Stimulated activated CD8-positive, alpha-beta memory T cell treated with anti-CD3 and anti-CD28 coated beads, Interleukin-12 subunit alpha, Interleukin-12 subunit beta, amount 100 ng/mL, for 1 hour (primary cell): ENCODE data around the gene HIVEP2.

Experiments used
- DNase-seq: peaks from one replicate; pipeline ENCODE4 v3.0.0-alpha.2; 2020; ENCODE audit warnings: low read depth

HIVEP2 gene

GRCh38 chr6:142773324-142773723 lies 171.7 kb downstream of the HIVEP2 start:
- DNase-seq, result no peak

GRCh38 chr6:142771162-142771561 lies 173.8 kb downstream of the HIVEP2 start:
- no peak for DNase-seq

GRCh38 chr6:142765306-142765705 lies 179.7 kb downstream of the HIVEP2 start:
- DNase-seq, result no peak

- DNase-seq, result no peak
Observed at GRCh38 chr6:142764311-142764710, 180.7 kb downstream of the HIVEP2 start.

- DNase-seq, result no peak
Observed at GRCh38 chr6:142763205-142763604, 181.8 kb downstream of the HIVEP2 start.

GRCh38 chr6:142761756-142762155 lies 183.2 kb downstream of the HIVEP2 start:
- DNase-seq, result no peak

GRCh38 chr6:142760152-142760551 lies 184.8 kb downstream of the HIVEP2 start:
- DNase-seq, result no peak

- DNase-seq, result no peak
Observed at GRCh38 chr6:142758629-142759025, 186.3 kb downstream of the HIVEP2 start.

- no peak for DNase-seq
Observed at GRCh38 chr6:142757852-142758628, 186.9 kb downstream of the HIVEP2 start.

GRCh38 chr6:142756215-142756630 lies 188.8 kb downstream of the HIVEP2 start:
- no peak for DNase-seq

GRCh38 chr6:142753196-142753595 lies 191.8 kb downstream of the HIVEP2 start:
- DNase-seq, result no peak

- no peak for DNase-seq
Observed at GRCh38 chr6:142752348-142752747, 192.6 kb downstream of the HIVEP2 start.

GRCh38 chr6:142751452-142751851 lies 193.5 kb downstream of the HIVEP2 start:
- DNase-seq, result no peak

- DNase-seq, result no peak
Observed at GRCh38 chr6:142750998-142751397, 194.0 kb downstream of the HIVEP2 start.

- no peak for DNase-seq
Observed at GRCh38 chr6:142749556-142749955, 195.4 kb downstream of the HIVEP2 start.

- peak; percentile 18 for DNase-seq
Observed at GRCh38 chr6:142746524-142746923, 198.5 kb downstream of the HIVEP2 start.

- DNase-seq, result no peak
Observed at GRCh38 chr6:142744836-142745235, 200.1 kb downstream of the HIVEP2 start.

GRCh38 chr6:142740449-142740848 lies 204.5 kb downstream of the HIVEP2 start:
- no peak for DNase-seq

- DNase-seq, result no peak
Observed at GRCh38 chr6:142738731-142739130, 206.2 kb downstream of the HIVEP2 start.

- DNase-seq, result no peak
Observed at GRCh38 chr6:142738035-142738396, 207.0 kb downstream of the HIVEP2 start.

GRCh38 chr6:142737368-142738034 lies 207.5 kb downstream of the HIVEP2 start:
- no peak for DNase-seq

GRCh38 chr6:142735204-142735603 lies 209.8 kb downstream of the HIVEP2 start:
- DNase-seq, result no peak

GRCh38 chr6:142732790-142733189 lies 212.2 kb downstream of the HIVEP2 start:
- DNase-seq, result no peak

GRCh38 chr6:142731611-142732010 lies 213.4 kb downstream of the HIVEP2 start:
- DNase-seq, result no peak
